SU-DHL-6 (cell line): ENCODE measurements around the gene PRR36.

Experiments used
- H2AFZ ChIP-seq: fragments of 200-600 bp; sonication (generic); 2 replicates; pipeline ENCODE4 v1.6.1; 2014; ENCODE audit warnings: low read depth, mild to moderate bottlenecking, moderate library complexity, mixed read lengths, antibody characterized with exemption, low read length; ENCODE audit not compliant: severe bottlenecking
- H3F3A ChIP-seq: fragments of 200-600 bp; shearing (Covaris generic); 2 replicates; pipeline ENCODE4 v1.6.0; 2016; ENCODE audit warnings: antibody characterized with exemption, mild to moderate bottlenecking; ENCODE audit not compliant: insufficient read depth
- H3K27ac ChIP-seq: fragments of 200-600 bp; sonication (generic); 2 replicates; pipeline ENCODE4 v1.5.1; 2016; ENCODE audit warnings: low read depth, mild to moderate bottlenecking, low read length, moderate library complexity, mixed read lengths
- H3K27me3 ChIP-seq: fragments of 200-600 bp; sonication (generic), shearing (Covaris generic); 2 replicates; pipeline ENCODE4 v1.6.0; 2014; ENCODE audit warnings: mild to moderate bottlenecking, low read length
- H3K36me3 ChIP-seq: fragments of 200-600 bp; sonication (generic); 2 replicates; pipeline ENCODE4 v1.6.1; 2014; ENCODE audit warnings: mild to moderate bottlenecking, low read length, mixed read lengths
- H3K4me2 ChIP-seq: fragments of 300-600, 200-600 bp; shearing (Covaris generic), sonication (generic); 2 replicates; pipeline ENCODE4 v1.6.0; 2014; ENCODE audit warnings: low read length, low read depth, mild to moderate bottlenecking; ENCODE audit not compliant: poor library complexity, severe bottlenecking
- H3K4me3 ChIP-seq: fragments of 200-600 bp; sonication (generic); 2 replicates; pipeline ENCODE4 v1.5.1; 2014; ENCODE audit warnings: antibody characterized with exemption, low read length, mild to moderate bottlenecking, mixed read lengths; ENCODE audit not compliant: insufficient read depth, poor library complexity, severe bottlenecking
- H3K79me2 ChIP-seq: fragments of 200-600 bp; sonication (generic); 2 replicates; pipeline ENCODE4 v1.6.1; 2014; ENCODE audit warnings: mild to moderate bottlenecking, low read length, moderate library complexity; ENCODE audit not compliant: insufficient read depth
- H3K9ac ChIP-seq: fragments of 200-600 bp; sonication (generic); 2 replicates; pipeline ENCODE4 v1.7.0; 2014; ENCODE audit warnings: mild to moderate bottlenecking, low read length
- H3K9me2 ChIP-seq: fragments of 200-600 bp; sonication (generic); replicated peaks from 2 replicates; pipeline ENCODE4 v1.6.1; 2014; ENCODE audit warnings: low read length; ENCODE audit not compliant: insufficient read depth
- H3K9me3 ChIP-seq: fragments of 200-600 bp; sonication (generic); 2 replicates; pipeline ENCODE4 v1.6.1; 2014; ENCODE audit warnings: low read length, mixed read lengths; ENCODE audit not compliant: insufficient read depth
- H4K20me1 ChIP-seq: fragments of 200-600 bp; sonication (generic); 2 replicates; pipeline ENCODE4 v1.6.1; 2014; ENCODE audit warnings: low read depth, mild to moderate bottlenecking, antibody characterized with exemption, low read length, moderate library complexity, mixed read lengths
- EZH2phosphoT487 ChIP-seq: fragments of 200-600 bp; sonication (generic), shearing (Covaris generic); conservative IDR thresholded peaks from 2 replicates; pipeline ENCODE4 v1.6.1; 2018; ENCODE audit warnings: mild to moderate bottlenecking, antibody characterized with exemption, low read length, moderate library complexity, mixed read lengths
- TF ChIP-seq, protein P1 (sequence below): fragments of 200-600 bp; sonication (generic); IDR thresholded peaks from one replicate; pipeline ENCODE4 v1.5.1; 2017; ENCODE audit warnings: antibody characterized with exemption, mild to moderate bottlenecking, low read length, moderate library complexity; ENCODE audit not compliant: insufficient read depth, poor library complexity, severe bottlenecking

Gene PRR36

GRCh38 chr19:7840629-7841028 is 33.6 kb downstream of the PRR36 start:
- no peak overlapping the region for H3K4me2 ChIP-seq

DNA sequence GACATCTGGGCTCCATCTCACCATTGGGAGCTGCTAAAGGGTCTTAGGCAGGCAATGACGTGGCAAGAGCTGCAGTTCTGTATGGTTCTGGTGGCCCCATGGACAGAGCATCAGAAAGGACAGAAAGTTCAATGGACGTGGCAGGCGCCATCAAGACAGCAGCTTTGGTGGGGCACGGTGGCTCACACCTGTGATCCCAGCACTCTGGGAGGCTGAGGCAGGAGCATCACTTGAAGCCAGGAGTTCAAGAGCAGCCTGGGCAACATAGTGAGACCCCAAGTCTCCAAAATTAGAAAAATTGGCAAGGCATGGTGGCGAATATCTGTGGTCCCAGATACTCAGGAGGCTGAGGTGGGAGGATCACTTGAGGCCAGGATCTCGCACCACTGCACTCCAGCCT is 34.7 kb downstream of the PRR36 start:
- H3K9me3 ChIP-seq, result 0 out of 2 replicates have a peak, but pooled peaks cover 5% of the 10 kb centered on the region
- no peaks in the 10 kb centered on the region for H3F3A ChIP-seq
- no peak overlapping the region for H3K9ac ChIP-seq
- H3K4me2 ChIP-seq, result no peak overlapping the region
- no peaks in the 10 kb centered on the region for H4K20me1 ChIP-seq
- TF ChIP-seq, protein P1, sequence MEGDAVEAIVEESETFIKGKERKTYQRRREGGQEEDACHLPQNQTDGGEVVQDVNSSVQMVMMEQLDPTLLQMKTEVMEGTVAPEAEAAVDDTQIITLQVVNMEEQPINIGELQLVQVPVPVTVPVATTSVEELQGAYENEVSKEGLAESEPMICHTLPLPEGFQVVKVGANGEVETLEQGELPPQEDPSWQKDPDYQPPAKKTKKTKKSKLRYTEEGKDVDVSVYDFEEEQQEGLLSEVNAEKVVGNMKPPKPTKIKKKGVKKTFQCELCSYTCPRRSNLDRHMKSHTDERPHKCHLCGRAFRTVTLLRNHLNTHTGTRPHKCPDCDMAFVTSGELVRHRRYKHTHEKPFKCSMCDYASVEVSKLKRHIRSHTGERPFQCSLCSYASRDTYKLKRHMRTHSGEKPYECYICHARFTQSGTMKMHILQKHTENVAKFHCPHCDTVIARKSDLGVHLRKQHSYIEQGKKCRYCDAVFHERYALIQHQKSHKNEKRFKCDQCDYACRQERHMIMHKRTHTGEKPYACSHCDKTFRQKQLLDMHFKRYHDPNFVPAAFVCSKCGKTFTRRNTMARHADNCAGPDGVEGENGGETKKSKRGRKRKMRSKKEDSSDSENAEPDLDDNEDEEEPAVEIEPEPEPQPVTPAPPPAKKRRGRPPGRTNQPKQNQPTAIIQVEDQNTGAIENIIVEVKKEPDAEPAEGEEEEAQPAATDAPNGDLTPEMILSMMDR, result no peak
- TF ChIP-seq EZH2phosphoT487, result no peak
- H3K79me2 ChIP-seq, result no peaks in the 10 kb centered on the region
- no peak overlapping the region for H2AFZ ChIP-seq
- H3K36me3 ChIP-seq, result no peaks in the 10 kb centered on the region
- H3K27me3 ChIP-seq, result no peaks in the 10 kb centered on the region
- H3K27ac ChIP-seq, result no peak overlapping the region
- H3K4me3 ChIP-seq, result no peak overlapping the region
- no peaks in the 10 kb centered on the region for H3K9me2 ChIP-seq

More at GRCh38 chr19:7840629-7841028, 33.6 kb downstream of the PRR36 start:
- Histone ChIP-seq H3K27ac (no peak overlapping the region), H3K9ac (no peak overlapping the region), H2AFZ (no peak overlapping the region), H3F3A (no peaks in the 10 kb centered on the region), H3K36me3 (no peaks in the 10 kb centered on the region), H3K4me3 (no peak overlapping the region), H3K9me2 (no peaks in the 10 kb centered on the region), H3K9me3 (0 out of 2 replicates have a peak, but pooled peaks cover 5% of the 10 kb centered on the region), H4K20me1 (no peaks in the 10 kb centered on the region), H3K79me2 (no peaks in the 10 kb centered on the region), H3K27me3 (no peaks in the 10 kb centered on the region)
- TF ChIP-seq EZH2phosphoT487, result no peak
- TF ChIP-seq, protein P1, result no peak

DNA sequence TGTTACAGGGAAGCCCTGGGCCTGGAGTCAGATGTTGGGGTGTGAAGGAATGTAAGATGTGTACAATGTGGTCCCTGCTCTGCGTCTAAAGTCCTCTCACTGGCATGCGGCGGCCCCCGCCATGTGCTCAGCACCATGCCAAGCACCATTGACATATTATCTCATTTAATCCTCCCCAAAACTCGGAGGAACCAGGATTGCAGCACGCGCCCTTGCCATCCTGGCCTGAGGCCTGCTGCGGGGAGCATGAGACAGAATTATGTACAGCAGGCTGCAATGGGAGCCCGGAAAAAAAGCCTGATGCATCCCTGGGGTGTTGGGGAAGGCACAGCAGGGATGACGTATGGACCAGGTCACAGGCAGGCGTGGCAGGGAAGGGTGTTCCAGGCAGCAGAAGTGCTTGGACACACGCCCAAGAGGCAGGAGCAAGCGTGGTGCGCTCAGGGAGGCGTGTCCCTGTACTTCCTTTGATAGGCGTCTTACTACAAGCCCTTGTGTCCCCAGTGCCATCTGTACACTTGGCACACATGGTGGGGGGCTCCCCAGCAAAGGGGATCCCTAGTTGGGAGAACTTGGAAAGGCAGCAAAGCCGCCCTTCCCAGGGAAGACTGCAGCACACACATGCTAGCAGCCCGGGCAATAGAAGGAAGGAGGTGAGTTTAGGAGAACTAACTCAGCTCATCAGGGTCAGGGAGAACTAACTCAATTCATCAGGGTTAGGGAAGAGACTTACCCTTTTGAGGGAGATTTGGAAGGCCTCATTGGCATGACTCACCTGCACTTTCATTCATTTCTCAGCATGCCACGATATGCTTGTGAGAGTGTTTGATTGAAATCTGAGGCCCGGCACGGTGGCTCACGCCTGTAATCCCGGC is 40.7 kb downstream of the PRR36 start:
- H3K79me2 ChIP-seq, result no peaks in the 10 kb centered on the region
- TF ChIP-seq EZH2phosphoT487, result no peak
- TF ChIP-seq, protein P1, result no peak
- no peak overlapping the region for H3K27ac ChIP-seq
- H2AFZ ChIP-seq, result no peak overlapping the region
- H3F3A ChIP-seq, result no peaks in the 10 kb centered on the region
- H4K20me1 ChIP-seq, result no peaks in the 10 kb centered on the region
- no peaks in the 10 kb centered on the region for H3K36me3 ChIP-seq
- no peaks in the 10 kb centered on the region for H3K9me2 ChIP-seq
- no peak overlapping the region for H3K4me2 ChIP-seq
- H3K4me3 ChIP-seq, result no peak overlapping the region
- no peaks in the 10 kb centered on the region for H3K27me3 ChIP-seq
- H3K9ac ChIP-seq, result no peak overlapping the region
- H3K9me3 ChIP-seq, result no peaks in the 10 kb centered on the region
